Measurements from ENCODE around the gene GPR3.
A peak's percentile ranks its signal among the peaks of the same experiment; 100 is the strongest.
"Not testable (repeated sequence)": the region's sequence is repeated elsewhere in the genome, so short reads cannot be mapped to it uniquely, and the experiment has no call there.

Gene GPR3

GRCh38 chr1:27405074-27405473 lies 12.7 kb downstream of the GPR3 start:
- peaks cover 20% of the 10 kb centered on the region; the same call in 1 of the 2 replicates for H3F3A ChIP-seq (ENCODE audit: low read depth)
- H3K4me1 ChIP-seq (ENCODE audit: insufficient read depth, low read length, poor library complexity, severe bottlenecking) = peaks cover 48% of the 10 kb centered on the region
- peaks cover 31% of the 10 kb centered on the region; the same call in 1 of the 2 replicates for H3K36me3 ChIP-seq (ENCODE audit: insufficient read depth, low read length)
- H3K9me2 ChIP-seq (replicated peaks; ENCODE audit: low read depth, low read length) = no peaks in the 10 kb centered on the region
- peak overlapping the region; percentile 71 for H3K4me3 ChIP-seq (ENCODE audit: low read length, poor library complexity, severe bottlenecking)
- no peak for TF ChIP-seq CTCF (conservative IDR thresholded peaks at IDR 0.05; ENCODE audit: low read length)
- H3K9ac ChIP-seq (ENCODE audit: low read depth, low read length, poor library complexity, severe bottlenecking) = peak overlapping the region; percentile 91
- H4K20me1 ChIP-seq (ENCODE audit: insufficient read depth, low read length, poor library complexity, severe bottlenecking) = no peaks in the 10 kb centered on the region
- peak overlapping the region; percentile 87 for H3K4me2 ChIP-seq (ENCODE audit: low read depth, low read length, poor library complexity, severe bottlenecking)
- H3K27me3 ChIP-seq (ENCODE audit: insufficient read depth, low read length, poor library complexity, severe bottlenecking) = no peaks in the 10 kb centered on the region
- no peaks in the 10 kb centered on the region; the same call in 1 of the 2 replicates for H3K79me2 ChIP-seq (ENCODE audit: insufficient read depth, low read length)
- no peaks in the 10 kb centered on the region for H3K9me3 ChIP-seq (ENCODE audit: insufficient read depth, low read depth, low read length)
- H2AFZ ChIP-seq (ENCODE audit: low read length) = no peak overlapping the region

DNA sequence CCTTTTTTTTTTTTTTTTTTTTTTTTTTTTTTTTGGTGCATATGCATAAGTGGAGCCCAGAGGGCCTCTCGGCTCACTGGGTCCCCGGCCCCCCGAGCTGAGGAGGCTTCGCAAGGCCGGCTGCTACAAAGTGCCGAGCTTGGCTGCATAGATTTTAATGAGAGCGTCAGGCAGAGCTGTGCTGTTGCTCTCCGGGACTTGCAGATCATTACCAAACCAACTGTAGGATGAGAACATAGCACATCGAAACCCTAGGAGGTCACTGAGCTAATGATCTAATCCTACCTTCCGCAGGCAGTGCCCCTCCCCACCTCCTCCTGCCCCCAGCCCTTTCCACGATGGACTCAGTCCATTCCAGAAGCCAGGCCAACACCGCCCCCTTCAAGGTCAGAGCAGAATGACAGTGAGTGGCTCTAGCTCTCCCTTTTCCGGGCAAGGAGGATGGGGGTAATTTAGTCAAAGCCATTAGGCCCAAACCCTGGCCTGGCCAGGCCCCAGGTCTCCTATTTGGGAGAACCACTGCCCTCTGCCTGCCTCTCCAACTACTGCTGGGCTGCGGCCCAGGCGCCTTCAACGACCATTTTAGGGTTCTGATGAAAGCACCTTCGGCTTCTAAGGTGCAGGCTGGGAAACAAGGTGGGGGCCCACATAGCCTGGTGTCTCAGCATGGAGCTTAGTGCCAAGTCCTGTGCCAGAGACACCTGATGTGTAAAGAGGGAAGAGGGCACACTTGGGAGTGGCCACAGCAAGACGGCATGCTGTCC lies 13.4 kb downstream of the GPR3 start:
- Histone ChIP-seq H3K36me3 (ENCODE audit: insufficient read depth, low read length) (peaks cover 38% of the 10 kb centered on the region; the same call in 1 of the 2 replicates), H3K9ac (ENCODE audit: low read depth, low read length, poor library complexity, severe bottlenecking) (peak overlapping the region; percentile 91), H3F3A (ENCODE audit: low read depth) (peaks cover 20% of the 10 kb centered on the region; the same call in 1 of the 2 replicates), H3K4me1 (ENCODE audit: insufficient read depth, low read length, poor library complexity, severe bottlenecking) (peaks cover 48% of the 10 kb centered on the region)
- H3K9me2 ChIP-seq (replicated peaks; ENCODE audit: low read depth, low read length); H3K9me3 ChIP-seq (ENCODE audit: insufficient read depth, low read depth, low read length); H4K20me1 ChIP-seq (ENCODE audit: insufficient read depth, low read length, poor library complexity, severe bottlenecking); H3K27me3 ChIP-seq (ENCODE audit: insufficient read depth, low read length, poor library complexity, severe bottlenecking); H3K79me2 ChIP-seq (ENCODE audit: insufficient read depth, low read length); H3K4me2 ChIP-seq (ENCODE audit: low read depth, low read length, poor library complexity, severe bottlenecking); H2AFZ ChIP-seq (ENCODE audit: low read length); H3K4me3 ChIP-seq (ENCODE audit: low read length, poor library complexity, severe bottlenecking): not testable (repeated sequence)
- peak; percentile 26; the same call in 1 of the 2 replicates for TF ChIP-seq CTCF (conservative IDR thresholded peaks at IDR 0.05; ENCODE audit: low read length)

DNA sequence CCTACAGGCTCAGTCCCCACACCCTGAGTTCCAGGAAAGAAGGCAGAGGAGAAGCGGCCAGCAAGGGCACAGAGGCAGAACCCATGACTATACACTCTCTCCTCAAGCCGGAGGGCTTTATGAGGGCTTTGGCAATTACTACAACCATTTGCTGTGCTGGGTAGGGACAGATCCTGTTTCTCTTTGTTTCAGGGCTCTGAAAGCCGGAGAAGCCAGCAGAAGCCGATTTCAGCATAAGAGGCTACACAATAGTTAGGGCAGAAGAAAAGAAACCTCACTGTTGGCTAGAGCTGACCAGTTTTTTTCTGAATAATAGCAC lies 13.9 kb downstream of the GPR3 start:
- peaks cover 20% of the 10 kb centered on the region; the same call in 1 of the 2 replicates for H3F3A ChIP-seq (ENCODE audit: low read depth)
- H3K79me2 ChIP-seq (ENCODE audit: insufficient read depth, low read length) = no peaks in the 10 kb centered on the region; the same call in 1 of the 2 replicates
- H4K20me1 ChIP-seq (ENCODE audit: insufficient read depth, low read length, poor library complexity, severe bottlenecking) = no peaks in the 10 kb centered on the region
- peaks cover 43% of the 10 kb centered on the region for H3K4me1 ChIP-seq (ENCODE audit: insufficient read depth, low read length, poor library complexity, severe bottlenecking)
- H3K4me3 ChIP-seq (ENCODE audit: low read length, poor library complexity, severe bottlenecking) = no peak overlapping the region
- H3K36me3 ChIP-seq (ENCODE audit: insufficient read depth, low read length) = peaks cover 43% of the 10 kb centered on the region; the same call in 1 of the 2 replicates
- no peaks in the 10 kb centered on the region for H3K27me3 ChIP-seq (ENCODE audit: insufficient read depth, low read length, poor library complexity, severe bottlenecking)
- no peak overlapping the region for H2AFZ ChIP-seq (ENCODE audit: low read length)
- peak overlapping the region; percentile 28 for H3K9ac ChIP-seq (ENCODE audit: low read depth, low read length, poor library complexity, severe bottlenecking)
- no peak for TF ChIP-seq EZH2phosphoT487 (IDR thresholded peaks at IDR 0.05; ENCODE audit: borderline replicate concordance)
- no peak for TF ChIP-seq CTCF (conservative IDR thresholded peaks at IDR 0.05; ENCODE audit: low read length)
- H3K9me3 ChIP-seq (ENCODE audit: insufficient read depth, low read depth, low read length) = no peaks in the 10 kb centered on the region
- H3K9me2 ChIP-seq (replicated peaks; ENCODE audit: low read depth, low read length) = no peaks in the 10 kb centered on the region
- H3K4me2 ChIP-seq (ENCODE audit: low read depth, low read length, poor library complexity, severe bottlenecking) = no peak overlapping the region

- peaks cover 46% of the 10 kb centered on the region; the same call in 1 of the 2 replicates for H3K36me3 ChIP-seq (ENCODE audit: insufficient read depth, low read length)
These were observed 14.4 kb downstream of the GPR3 start for GRCh38 chr1:27406791-27407190.

More at GRCh38 chr1:27406791-27407190, 14.4 kb downstream of the GPR3 start:
- not testable (repeated sequence) for H3K27me3 ChIP-seq (ENCODE audit: insufficient read depth, low read length, poor library complexity, severe bottlenecking); H3K9me2 ChIP-seq (replicated peaks; ENCODE audit: low read depth, low read length); H3K4me3 ChIP-seq (ENCODE audit: low read length, poor library complexity, severe bottlenecking); H3K79me2 ChIP-seq (ENCODE audit: insufficient read depth, low read length); H3K4me2 ChIP-seq (ENCODE audit: low read depth, low read length, poor library complexity, severe bottlenecking); H3K9me3 ChIP-seq (ENCODE audit: insufficient read depth, low read depth, low read length); H4K20me1 ChIP-seq (ENCODE audit: insufficient read depth, low read length, poor library complexity, severe bottlenecking); H2AFZ ChIP-seq (ENCODE audit: low read length)
- Histone ChIP-seq H3K4me1 (ENCODE audit: insufficient read depth, low read length, poor library complexity, severe bottlenecking) (peaks cover 38% of the 10 kb centered on the region), H3K9ac (ENCODE audit: low read depth, low read length, poor library complexity, severe bottlenecking) (peak overlapping the region; percentile 28), H3F3A (ENCODE audit: low read depth) (peaks cover 20% of the 10 kb centered on the region; the same call in 1 of the 2 replicates)
